HEK293 (cell line): Measurements from ENCODE around the gene RGS13.
A peak's percentile ranks its signal among the peaks of the same experiment; 100 is the strongest.

ENCODE experiments used
- CTCF ChIA-PET: fragments of 350-600 bp; formaldehyde crosslinking; extraction: SDS; loops from one replicate; lab custom pipeline; 2021; ENCODE audit warnings: antibody characterized with exemption; lab: Yijun Ruan, JAX
- POLR2A ChIA-PET: fragments of 300-600 bp; formaldehyde crosslinking; extraction: SDS; loops from one replicate; lab custom pipeline; 2020; ENCODE audit warnings: antibody characterized with exemption, inconsistent platforms; lab: Yijun Ruan, JAX
- H3K27ac ChIP-seq: fragments of 200-500 bp; sonication (Bioruptor generic); 2 replicates; pipeline ENCODE4 v1.5.1; 2014; ENCODE audit warnings: low read depth, low read length, control low read depth, inconsistent platforms; ENCODE audit errors: extremely low read depth
- H3K36me3 ChIP-seq, 2 experiments: fragments of 200-500 bp in 1 of 2; sonication (Bioruptor generic) in 1 of 2; 1 replicate in 1 of 2; 2 replicates in 1 of 2; pipeline ENCODE4 v1.5.1; 2014 to 2017; ENCODE audit warnings: inconsistent platforms in 2 of 2, low read length in 2 of 2; ENCODE audit not compliant: control insufficient read depth in 2 of 2, insufficient read depth in 1 of 2
- H3K4me1 ChIP-seq: fragments of 200-500 bp; sonication (Bioruptor generic); 2 replicates; pipeline ENCODE4 v1.5.1; 2014; ENCODE audit warnings: mild to moderate bottlenecking, low read length, inconsistent platforms; ENCODE audit not compliant: control insufficient read depth, insufficient read depth
- H3K4me3 ChIP-seq: 2 replicates; pipeline ENCODE4 v1.5.1; 2011; ENCODE audit warnings: low read depth, mild to moderate bottlenecking, control low read depth, low read length, moderate library complexity
- H3K9me3 ChIP-seq: fragments of 200-500 bp; sonication (Bioruptor generic); 2 replicates; pipeline ENCODE4 v1.5.1; 2014; ENCODE audit warnings: low read depth, low read length, inconsistent platforms; ENCODE audit not compliant: control insufficient read depth, insufficient read depth
- FEZF1 ChIP-seq: fragments of 450-650 bp; formaldehyde crosslinking; IDR thresholded peaks from 2 replicates; pipeline ENCODE4 v1.5.1; 2016; ENCODE audit warnings: missing biosample characterization, missing genetic modification characterization
- GLIS1 ChIP-seq: fragments of 450-650 bp; formaldehyde crosslinking; IDR thresholded peaks from 2 replicates; pipeline ENCODE4 v1.5.1; 2016; ENCODE audit warnings: missing biosample characterization, missing genetic modification characterization
- HOXD13 ChIP-seq: sonication (generic); formaldehyde crosslinking; IDR thresholded peaks from 2 replicates; pipeline ENCODE4 v1.8.0; 2022; ENCODE audit warnings: missing genetic modification reagents, borderline replicate concordance
- OSR2 ChIP-seq: fragments of 450-650 bp; formaldehyde crosslinking; IDR thresholded peaks from 2 replicates; pipeline ENCODE4 v1.5.1; 2016; ENCODE audit warnings: missing biosample characterization, missing genetic modification characterization
- PRDM6 ChIP-seq: fragments of 450-650 bp; formaldehyde crosslinking; IDR thresholded peaks from 2 replicates; pipeline ENCODE4 v1.5.1; 2017; ENCODE audit warnings: missing biosample characterization, missing genetic modification characterization
- SP7 ChIP-seq: fragments of 450-650 bp; formaldehyde crosslinking; IDR thresholded peaks from 2 replicates; pipeline ENCODE4 v1.5.1; 2016; ENCODE audit warnings: missing biosample characterization, missing genetic modification characterization
- TCF7L2 ChIP-seq: IDR thresholded peaks from 2 replicates; pipeline ENCODE4 v1.6.1; 2011; ENCODE audit warnings: low read depth, mild to moderate bottlenecking, inconsistent platforms, low read length, moderate library complexity, borderline replicate concordance
- ZIC2 ChIP-seq: fragments of 450-650 bp; formaldehyde crosslinking; IDR thresholded peaks from 2 replicates; pipeline ENCODE4 v1.5.1; 2016; ENCODE audit warnings: missing biosample characterization, missing genetic modification characterization
- ZNF114 ChIP-seq: fragments of 450-650 bp; formaldehyde crosslinking; IDR thresholded peaks from 2 replicates; pipeline ENCODE4 v1.5.0; 2017; ENCODE audit warnings: missing biosample characterization, missing genetic modification characterization
- ZNF132 ChIP-seq: fragments of 450-650 bp; formaldehyde crosslinking; IDR thresholded peaks from 2 replicates; pipeline ENCODE4 v1.5.1; 2017; ENCODE audit warnings: missing biosample characterization, missing genetic modification characterization, borderline replicate concordance
- ZNF239 ChIP-seq: fragments of 450-650 bp; formaldehyde crosslinking; IDR thresholded peaks from 2 replicates; pipeline ENCODE4 v1.5.1; 2016; ENCODE audit warnings: missing biosample characterization, missing genetic modification characterization
- ZNF518A ChIP-seq: fragments of 450-650 bp; formaldehyde crosslinking; conservative IDR thresholded peaks from 2 replicates; pipeline ENCODE4 v1.5.1; 2016; ENCODE audit warnings: low read depth, missing biosample characterization, missing genetic modification characterization
- ZNF670 ChIP-seq: fragments of 450-650 bp; formaldehyde crosslinking; IDR thresholded peaks from 2 replicates; pipeline ENCODE4 v1.5.1; 2016; ENCODE audit warnings: missing biosample characterization, missing genetic modification characterization, low read depth
- ZNF837 ChIP-seq: fragments of 450-650 bp; formaldehyde crosslinking; IDR thresholded peaks from 2 replicates; pipeline ENCODE4 v1.5.1; 2016; ENCODE audit warnings: missing biosample characterization, missing genetic modification characterization
- TF ChIP-seq, protein P1 (sequence below): fragments of 450-650 bp; formaldehyde crosslinking; IDR thresholded peaks from 2 replicates; pipeline ENCODE4 v1.5.1; 2016; ENCODE audit warnings: missing biosample characterization, missing genetic modification characterization

RGS13 gene

DNA sequence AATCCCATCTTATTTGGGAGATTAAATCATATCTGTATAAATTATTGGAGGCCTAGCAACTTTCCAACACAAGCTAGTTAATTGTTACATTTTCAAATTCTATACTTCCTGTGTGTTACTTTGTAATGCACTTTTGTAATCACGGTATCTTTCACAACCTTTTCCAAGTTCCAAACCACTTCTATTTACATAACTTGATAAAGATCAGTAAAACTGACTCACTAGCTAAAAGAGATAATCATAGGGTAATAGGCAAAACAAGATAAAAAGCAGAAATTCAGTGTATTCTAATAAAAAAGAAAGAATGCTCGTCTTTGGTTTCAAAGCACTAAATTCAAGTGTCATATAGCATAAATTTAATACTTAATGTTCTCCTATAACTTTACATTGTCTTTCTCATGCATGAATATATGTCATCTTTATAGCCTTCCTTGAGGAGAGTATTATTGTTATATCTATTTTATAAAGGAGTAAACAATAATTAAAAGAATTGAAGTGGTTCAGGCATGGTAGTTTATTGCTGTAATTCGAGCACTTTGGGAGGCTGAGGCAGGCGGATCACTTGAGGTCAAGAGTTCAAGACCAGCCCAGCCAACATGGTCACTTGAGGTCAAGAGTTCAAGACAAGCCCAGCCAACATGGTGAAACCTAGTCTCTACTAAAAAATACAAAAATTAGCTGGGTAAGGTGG, 66.4 kb downstream of the RGS13 start (continued):
- TF ChIP-seq, protein P1, sequence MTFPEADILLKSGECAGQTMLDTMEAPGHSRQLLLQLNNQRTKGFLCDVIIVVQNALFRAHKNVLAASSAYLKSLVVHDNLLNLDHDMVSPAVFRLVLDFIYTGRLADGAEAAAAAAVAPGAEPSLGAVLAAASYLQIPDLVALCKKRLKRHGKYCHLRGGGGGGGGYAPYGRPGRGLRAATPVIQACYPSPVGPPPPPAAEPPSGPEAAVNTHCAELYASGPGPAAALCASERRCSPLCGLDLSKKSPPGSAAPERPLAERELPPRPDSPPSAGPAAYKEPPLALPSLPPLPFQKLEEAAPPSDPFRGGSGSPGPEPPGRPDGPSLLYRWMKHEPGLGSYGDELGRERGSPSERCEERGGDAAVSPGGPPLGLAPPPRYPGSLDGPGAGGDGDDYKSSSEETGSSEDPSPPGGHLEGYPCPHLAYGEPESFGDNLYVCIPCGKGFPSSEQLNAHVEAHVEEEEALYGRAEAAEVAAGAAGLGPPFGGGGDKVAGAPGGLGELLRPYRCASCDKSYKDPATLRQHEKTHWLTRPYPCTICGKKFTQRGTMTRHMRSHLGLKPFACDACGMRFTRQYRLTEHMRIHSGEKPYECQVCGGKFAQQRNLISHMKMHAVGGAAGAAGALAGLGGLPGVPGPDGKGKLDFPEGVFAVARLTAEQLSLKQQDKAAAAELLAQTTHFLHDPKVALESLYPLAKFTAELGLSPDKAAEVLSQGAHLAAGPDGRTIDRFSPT = peak; percentile 52
- TF ChIP-seq ZNF837 = no peak
- peak; percentile 95 for TF ChIP-seq SP7 (tag by site-specific recombination)
- no peak for TF ChIP-seq ZNF114 (tag by site-specific recombination)
- TF ChIP-seq ZIC2 (tag by site-specific recombination) = no peak
- TF ChIP-seq PRDM6 (tag by site-specific recombination) = peak; percentile 53
- no peak for TF ChIP-seq GLIS1 (tag by site-specific recombination)
- TF ChIP-seq OSR2 (tag by site-specific recombination) = peak; percentile 21; the same call in 1 of the 2 replicates
- TF ChIP-seq FEZF1 = 0 out of 2 replicates have a peak, but pooled peaks have one; percentile 15
- TF ChIP-seq ZNF518A (tag by site-specific recombination) = no peak
- no peak for TF ChIP-seq ZNF670 (tag by site-specific recombination)
- no peak for TF ChIP-seq ZNF239 (tag by site-specific recombination)
- peak; percentile 41; the same call in 1 of the 2 replicates for TF ChIP-seq TCF7L2

GRCh38 chr1:192703283-192704206, 67.6 kb downstream of the RGS13 start:
- CTCF ChIA-PET = interaction anchor here (0.6 kb wide), 1 partner anchor 12 kb away, joined by 5 read pairs; no protein-coding TSS in a partner anchor
- Histone ChIP-seq H3K4me1 (no peaks in the 10 kb centered on the region; the same call in 1 of the 2 replicates), H3K36me3 (no peaks in the 10 kb centered on the region), H3K4me3 (no peak overlapping the region), H3K27ac (no peak overlapping the region), H3K9me3 (no peaks in the 10 kb centered on the region)
- POLR2A ChIA-PET = no interaction called here
- TF ChIP-seq HOXD13 (CRISPR knock-in tag) (no peak), ZNF132 (tag by site-specific recombination) (no peak)
